ENCODE data around the gene VPS18. TPM values are rescaled to one million over a fixed set of nuclear protein-coding genes. Genes with fewer than 3 reads are reported as not detected.
"Not testable (repeated sequence)": the region's sequence is repeated elsewhere in the genome, so short reads cannot be mapped to it uniquely, and the experiment has no call there.

The VPS18 gene
- total and polyA plus RNA-seq, 4 donors, result 16.1 to 31.5 (median 21.1) TPM

GRCh38 chr15:40857601-40858341 lies 36.5 kb upstream of the VPS18 start:
- Histone ChIP-seq H3K9me3 (ENCODE audit: control insufficient read depth in 4 of 4, insufficient read depth in 3 of 4, low read length in 3 of 4) (no peaks in the 10 kb centered on the region), H3K27me3 (ENCODE audit: control insufficient read depth in 3 of 3, insufficient read depth in 3 of 3, low read length in 2 of 3) (no peaks in the 10 kb centered on the region), H3K4me3 (no peak overlapping the region), H3K4me1 (ENCODE audit: control insufficient read depth in 5 of 5, insufficient read depth in 5 of 5, low read length in 5 of 5) (peaks cover 0 to 12% (median 4%) of the 10 kb centered on the region in 5 donors), H3K9ac (ENCODE audit: insufficient read depth in 1 of 2, low read length in 2 of 2) (no peak overlapping the region), H3K36me3 (ENCODE audit: control insufficient read depth in 4 of 4, insufficient read depth in 4 of 4, low read length in 4 of 4) (peaks cover 0 to 16% (median 0%) of the 10 kb centered on the region in 4 donors), H3K27ac (ENCODE audit: low read depth in 1 of 2, low read length in 1 of 2) (no peak overlapping the region)
- WGBS, 2 donors, result 29 to 44% methylated on average over 13 to 15 of the region's 15 CpGs
- peak; percentile 87 for TF ChIP-seq CTCF (IDR thresholded peaks at IDR 0.05; ENCODE audit: control extremely low read depth, extremely low read depth)
- DNase-seq (peak; percentile 85 to 90 (median 87)), ATAC-seq (ENCODE audit: insufficient read depth, low FRiP score) (peak; percentile 76)

DNA sequence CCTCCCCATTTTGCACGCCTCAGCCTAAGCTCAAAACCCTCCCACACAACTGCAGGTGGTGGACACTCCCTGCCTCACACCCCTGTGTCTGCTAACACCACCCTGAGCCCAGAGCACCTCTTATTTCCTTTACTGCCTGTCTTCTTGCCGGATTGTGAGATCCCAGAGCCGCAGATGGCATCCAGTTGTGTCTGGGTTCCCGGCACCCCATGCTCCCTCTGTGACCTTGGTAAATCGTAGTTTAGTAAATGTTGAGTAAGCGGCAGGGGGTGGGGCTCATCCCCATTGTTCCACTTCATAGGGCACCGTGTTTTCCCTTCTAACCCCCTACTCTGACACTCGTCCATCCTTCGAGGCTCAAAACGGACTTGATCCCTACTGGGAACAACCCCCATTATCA lies 35.5 kb upstream of the VPS18 start:
- no peaks in the 10 kb centered on the region for H3K27me3 ChIP-seq (ENCODE audit: control insufficient read depth in 3 of 3, insufficient read depth in 3 of 3, low read length in 2 of 3)
- H3K36me3 ChIP-seq (ENCODE audit: control insufficient read depth in 4 of 4, insufficient read depth in 4 of 4, low read length in 4 of 4), result peaks cover 0 to 13% (median 0%) of the 10 kb centered on the region in 4 donors
- H3K27ac ChIP-seq (ENCODE audit: low read depth in 1 of 2, low read length in 1 of 2), result no peak overlapping the region
- DNase-seq (no peak), ATAC-seq (ENCODE audit: insufficient read depth, low FRiP score) (no peak)
- 71 to 81% methylated on average over 10 of the region's 10 CpGs for WGBS, 2 donors
- H3K9ac ChIP-seq (ENCODE audit: insufficient read depth in 1 of 2, low read length in 2 of 2), result no peak overlapping the region
- TF ChIP-seq CTCF (IDR thresholded peaks at IDR 0.05; ENCODE audit: control extremely low read depth, extremely low read depth), result no peak
- H3K4me3 ChIP-seq, result no peak overlapping the region
- peaks cover 0 to 12% (median 4%) of the 10 kb centered on the region in 5 donors for H3K4me1 ChIP-seq (ENCODE audit: control insufficient read depth in 5 of 5, insufficient read depth in 5 of 5, low read length in 5 of 5)
- no peaks in the 10 kb centered on the region for H3K9me3 ChIP-seq (ENCODE audit: control insufficient read depth in 4 of 4, insufficient read depth in 3 of 4, low read length in 3 of 4)

DNA sequence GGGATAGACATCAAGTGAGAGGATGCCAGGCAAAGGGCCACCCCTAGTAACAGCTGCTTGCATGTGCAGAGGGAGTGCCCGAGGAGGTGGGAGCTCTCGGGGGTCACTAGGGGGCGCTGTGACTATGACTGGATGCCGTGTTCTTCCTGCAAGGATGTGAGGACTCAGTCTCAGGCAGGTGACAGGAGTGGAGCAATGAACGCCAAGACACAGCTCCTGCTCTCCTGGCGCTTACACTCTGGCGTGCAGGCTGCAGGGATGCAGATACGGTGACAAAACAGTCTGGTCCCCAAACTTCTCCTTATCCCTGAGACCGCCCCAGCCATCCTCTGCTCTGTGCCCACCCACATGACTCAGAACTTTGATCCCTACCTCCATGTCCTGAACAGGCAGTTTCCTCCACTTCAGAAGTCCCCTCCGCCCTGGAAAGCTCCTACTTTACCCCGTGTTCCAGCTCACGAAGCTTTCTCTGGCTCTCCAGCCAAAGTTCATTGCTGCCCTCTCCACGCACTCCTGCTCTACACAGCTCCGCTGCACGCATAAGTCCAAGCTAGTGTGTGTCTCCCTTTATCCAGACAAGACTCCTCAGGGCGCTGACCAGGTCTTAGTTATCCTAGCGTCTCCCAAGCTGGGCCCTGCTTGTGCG lies 34.9 kb upstream of the VPS18 start:
- Histone ChIP-seq H3K36me3 (ENCODE audit: control insufficient read depth in 4 of 4, insufficient read depth in 4 of 4, low read length in 4 of 4) (peaks cover 0 to 12% (median 0%) of the 10 kb centered on the region in 4 donors), H3K9ac (ENCODE audit: insufficient read depth in 1 of 2, low read length in 2 of 2) (no peak overlapping the region), H3K27ac (ENCODE audit: low read depth in 1 of 2, low read length in 1 of 2) (no peak overlapping the region), H3K27me3 (ENCODE audit: control insufficient read depth in 3 of 3, insufficient read depth in 3 of 3, low read length in 2 of 3) (no peaks in the 10 kb centered on the region), H3K4me1 (ENCODE audit: control insufficient read depth in 5 of 5, insufficient read depth in 5 of 5, low read length in 5 of 5) (peaks cover 0 to 12% (median 4%) of the 10 kb centered on the region in 5 donors), H3K4me3 (no peak overlapping the region), H3K9me3 (ENCODE audit: control insufficient read depth in 4 of 4, insufficient read depth in 3 of 4, low read length in 3 of 4) (no peaks in the 10 kb centered on the region)
- DNase-seq, result peak; percentile 61 to 78 (median 74)
- WGBS, 2 donors, result 47% methylated on average over 18 of the region's 18 CpGs
- peak; percentile 57 for ATAC-seq (ENCODE audit: insufficient read depth, low FRiP score)
- TF ChIP-seq CTCF (IDR thresholded peaks at IDR 0.05; ENCODE audit: control extremely low read depth, extremely low read depth), result peak; percentile 47

GRCh38 chr15:40861147-40861546 lies 33.1 kb upstream of the VPS18 start:
- not testable (repeated sequence) for DNase-seq; H3K27ac ChIP-seq (ENCODE audit: low read depth in 1 of 2, low read length in 1 of 2); H3K9ac ChIP-seq (ENCODE audit: insufficient read depth in 1 of 2, low read length in 2 of 2); H3K27me3 ChIP-seq (ENCODE audit: control insufficient read depth in 3 of 3, insufficient read depth in 3 of 3, low read length in 2 of 3); H3K9me3 ChIP-seq (ENCODE audit: control insufficient read depth in 4 of 4, insufficient read depth in 3 of 4, low read length in 3 of 4); ATAC-seq (ENCODE audit: insufficient read depth, low FRiP score); H3K4me3 ChIP-seq; H3K36me3 ChIP-seq (ENCODE audit: control insufficient read depth in 4 of 4, insufficient read depth in 4 of 4, low read length in 4 of 4)
- peaks cover 0 to 12% (median 4%) of the 10 kb centered on the region in 5 donors for H3K4me1 ChIP-seq (ENCODE audit: control insufficient read depth in 5 of 5, insufficient read depth in 5 of 5, low read length in 5 of 5)
- WGBS, 2 donors, result 78 to 90% methylated on average over 4 of the region's 4 CpGs

Data from lung (tissue), 12 donors.